Glutamatergic neuron (in vitro differentiated cells): Measurements from ENCODE around the gene SIGLEC5. TPM values are rescaled to one million over a fixed set of nuclear protein-coding genes. Genes with fewer than 3 reads are reported as not detected.
A peak's percentile ranks its signal among the peaks of the same experiment; 100 is the strongest.

Experiments
- DNase-seq: peaks from one replicate; pipeline ENCODE4 v3.0.0; 2022
- H3K27ac Mint-ChIP-seq: one replicate; pipeline ENCODE4 v1.8.0; 2020; ENCODE audit warnings: mild to moderate bottlenecking, mixed read lengths, inconsistent platforms; ENCODE audit not compliant: unreplicated experiment
- H3K27me3 Mint-ChIP-seq: one replicate; pipeline ENCODE4 v1.8.0; 2020; ENCODE audit warnings: mild to moderate bottlenecking, moderate library complexity, mixed read lengths, inconsistent platforms; ENCODE audit not compliant: unreplicated experiment
- H3K36me3 Mint-ChIP-seq: one replicate; pipeline ENCODE4 v1.8.0; 2020; ENCODE audit warnings: mild to moderate bottlenecking, mixed read lengths, inconsistent platforms; ENCODE audit not compliant: unreplicated experiment
- H3K4me1 Mint-ChIP-seq: one replicate; pipeline ENCODE4 v1.8.0; 2020; ENCODE audit warnings: mild to moderate bottlenecking, low read depth, mixed read lengths, inconsistent platforms; ENCODE audit not compliant: unreplicated experiment
- H3K4me3 Mint-ChIP-seq: one replicate; pipeline ENCODE4 v1.8.0; 2020; ENCODE audit warnings: mild to moderate bottlenecking, mixed read lengths, inconsistent platforms; ENCODE audit not compliant: unreplicated experiment
- H3K9me3 Mint-ChIP-seq: one replicate; pipeline ENCODE4 v1.8.0; 2020; ENCODE audit warnings: mild to moderate bottlenecking, moderate library complexity, mixed read lengths, inconsistent platforms; ENCODE audit not compliant: unreplicated experiment
- CTCF ChIP-seq: fragments of 200-600 bp; sonication (generic); IDR thresholded peaks from one replicate; pipeline ENCODE4 v1.5.0; 2021; ENCODE audit not compliant: partially characterized antibody, unreplicated experiment
- total RNA-seq: library from RNA; stranded (reverse); fragmentation: NEBNext Ultra II Directional; extraction: Animal tissue kit (Norgen Biotek cat#: 25700); gene quantifications from one replicate; pipeline ENCODE4 v1.2.1, GENCODE V29; 2021; ENCODE audit not compliant: unreplicated experiment

SIGLEC5 gene
- total RNA-seq, 1 donor from 2014 or later = not detected

DNA sequence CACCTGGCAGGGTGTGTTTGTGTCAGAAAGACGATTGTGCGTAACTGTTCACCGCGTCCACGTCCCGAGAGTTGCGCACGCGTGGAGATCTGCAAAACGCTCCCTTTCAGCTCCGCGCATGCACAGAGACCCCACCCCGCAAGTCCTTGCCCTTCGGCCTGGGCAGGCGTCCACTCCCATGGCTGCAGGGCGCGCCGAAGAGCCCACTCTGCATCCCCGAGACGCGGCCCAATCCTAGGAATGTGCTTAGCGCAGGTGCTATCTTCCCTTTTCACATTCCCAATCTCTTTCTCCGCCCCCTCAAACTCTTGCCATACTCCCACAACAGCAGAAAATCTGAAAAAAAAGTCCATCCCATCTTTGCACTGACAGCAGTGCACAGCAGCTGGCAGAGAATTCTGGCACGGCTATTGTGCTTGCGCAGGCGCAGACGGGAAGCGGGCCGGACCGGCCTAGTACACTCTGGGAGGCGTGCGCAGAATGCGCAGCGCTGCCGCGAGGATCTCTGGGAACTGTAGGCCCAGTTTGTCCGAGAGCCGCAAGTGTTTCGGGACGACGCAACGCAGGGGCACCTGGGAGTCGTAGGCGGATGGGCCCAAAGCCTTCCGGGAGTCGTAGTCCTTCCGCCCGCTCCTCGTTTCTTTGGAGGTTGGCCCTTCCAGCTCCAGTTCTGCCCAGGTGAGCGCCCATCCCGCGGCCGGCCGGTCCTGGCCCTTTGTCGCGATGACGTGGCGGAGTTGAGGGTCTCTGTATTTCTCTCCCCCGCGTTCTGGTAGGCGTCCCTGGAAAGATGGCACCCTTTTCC is 36.0 kb downstream of the SIGLEC5 start:
- Mint-ChIP-seq H3K4me3 (peak overlapping the region; percentile 100), H3K4me1 (no peaks in the 10 kb centered on the region), H3K27me3 (peaks cover 12% of the 10 kb centered on the region), H3K36me3 (peaks cover 8% of the 10 kb centered on the region), H3K9me3 (peaks cover 12% of the 10 kb centered on the region), H3K27ac (peak overlapping the region; percentile 100)
- no peak for TF ChIP-seq CTCF
- peak; percentile 98 for DNase-seq

- no peak for TF ChIP-seq CTCF
- Mint-ChIP-seq H3K27ac (peak overlapping the region; percentile 100), H3K9me3 (peaks cover 12% of the 10 kb centered on the region), H3K36me3 (peaks cover 12% of the 10 kb centered on the region), H3K4me1 (no peaks in the 10 kb centered on the region), H3K4me3 (peak overlapping the region; percentile 100), H3K27me3 (peaks cover 12% of the 10 kb centered on the region)
- DNase-seq = no peak
These were observed 36.9 kb downstream of the SIGLEC5 start for GRCh38 chr19:51593138-51593890.

GRCh38 chr19:51592521-51592920 is 37.7 kb downstream of the SIGLEC5 start:
- Mint-ChIP-seq H3K4me3 (peak overlapping the region; percentile 39), H3K36me3 (peaks cover 20% of the 10 kb centered on the region), H3K27me3 (peaks cover 12% of the 10 kb centered on the region), H3K27ac (no peak overlapping the region), H3K9me3 (peaks cover 12% of the 10 kb centered on the region), H3K4me1 (no peaks in the 10 kb centered on the region)
- TF ChIP-seq CTCF = no peak
- DNase-seq = no peak

- TF ChIP-seq CTCF = no peak
- Mint-ChIP-seq H3K36me3 (peaks cover 31% of the 10 kb centered on the region), H3K27ac (no peak overlapping the region), H3K9me3 (peaks cover 12% of the 10 kb centered on the region), H3K4me1 (no peaks in the 10 kb centered on the region), H3K4me3 (no peak overlapping the region), H3K27me3 (peaks cover 10% of the 10 kb centered on the region)
- DNase-seq = no peak
These were observed 39.8 kb downstream of the SIGLEC5 start for GRCh38 chr19:51590441-51590840.

DNA sequence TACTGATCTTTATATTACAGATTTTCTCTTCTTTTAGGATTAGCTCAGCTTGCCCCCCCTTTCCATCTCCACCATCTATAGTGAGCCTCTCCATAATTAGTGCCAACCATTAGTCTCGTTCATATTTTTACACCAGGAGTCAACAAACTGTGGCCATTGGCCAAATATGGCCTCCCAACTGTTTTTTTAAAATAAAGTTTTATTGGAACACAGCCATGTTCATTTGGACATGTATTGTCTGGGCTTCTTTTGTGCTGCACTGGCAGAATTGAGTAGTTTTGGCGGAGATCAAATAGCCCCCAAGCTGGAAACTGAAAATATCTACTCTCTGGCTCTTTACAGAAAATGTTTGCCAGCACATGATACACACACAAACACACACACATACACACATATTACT is 40.7 kb downstream of the SIGLEC5 start:
- Mint-ChIP-seq H3K36me3 (peaks cover 37% of the 10 kb centered on the region), H3K27me3 (peaks cover 8% of the 10 kb centered on the region), H3K4me3 (no peak overlapping the region), H3K4me1 (no peaks in the 10 kb centered on the region), H3K27ac (no peak overlapping the region), H3K9me3 (peaks cover 8% of the 10 kb centered on the region)
- TF ChIP-seq CTCF = no peak
- no peak for DNase-seq
